ENCODE results near the gene XXYLT1. TPM values are rescaled to one million over a fixed set of nuclear protein-coding genes. Genes with fewer than 3 reads are reported as not detected.

Gene XXYLT1
- total RNA-seq, 4 donors from 2014 or later = 9.7 to 30.1 (median 17.7) TPM

DNA sequence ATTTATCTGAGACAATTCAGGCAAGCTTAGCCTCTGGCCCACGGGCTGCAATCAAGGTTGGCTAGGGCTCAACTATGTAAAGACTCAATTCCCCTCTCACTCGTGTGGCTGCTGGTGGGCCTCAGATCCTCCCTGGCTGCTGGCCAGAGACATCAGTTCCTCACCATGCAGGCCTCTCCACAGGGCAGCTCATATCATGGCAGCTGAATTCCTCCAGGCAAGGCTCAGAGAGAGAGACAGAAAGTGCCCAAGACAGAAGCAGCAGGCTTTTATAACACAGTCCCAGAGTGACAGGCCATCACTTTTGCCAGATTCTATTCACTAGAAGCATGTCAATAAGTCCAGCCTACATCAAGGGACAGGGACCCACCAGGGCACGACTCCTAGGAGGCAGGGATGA is 63.2 kb downstream of the XXYLT1 start:
- H3K4me3 ChIP-seq (ENCODE audit: low read depth, poor library complexity, severe bottlenecking) = no peak overlapping the region
- 71 to 73% methylated on average over 3 of the region's 3 CpGs for WGBS, 2 donors
- no peak for DNase-seq (ENCODE audit: low spot score in 2 of 2)
- intact Hi-C loops (cut with DNase I; ENCODE audit: low total_unique reads) = no loop called here
- no peak for TF ChIP-seq POLR2A (IDR thresholded peaks at IDR 0.05)
- TF ChIP-seq, protein P1, sequence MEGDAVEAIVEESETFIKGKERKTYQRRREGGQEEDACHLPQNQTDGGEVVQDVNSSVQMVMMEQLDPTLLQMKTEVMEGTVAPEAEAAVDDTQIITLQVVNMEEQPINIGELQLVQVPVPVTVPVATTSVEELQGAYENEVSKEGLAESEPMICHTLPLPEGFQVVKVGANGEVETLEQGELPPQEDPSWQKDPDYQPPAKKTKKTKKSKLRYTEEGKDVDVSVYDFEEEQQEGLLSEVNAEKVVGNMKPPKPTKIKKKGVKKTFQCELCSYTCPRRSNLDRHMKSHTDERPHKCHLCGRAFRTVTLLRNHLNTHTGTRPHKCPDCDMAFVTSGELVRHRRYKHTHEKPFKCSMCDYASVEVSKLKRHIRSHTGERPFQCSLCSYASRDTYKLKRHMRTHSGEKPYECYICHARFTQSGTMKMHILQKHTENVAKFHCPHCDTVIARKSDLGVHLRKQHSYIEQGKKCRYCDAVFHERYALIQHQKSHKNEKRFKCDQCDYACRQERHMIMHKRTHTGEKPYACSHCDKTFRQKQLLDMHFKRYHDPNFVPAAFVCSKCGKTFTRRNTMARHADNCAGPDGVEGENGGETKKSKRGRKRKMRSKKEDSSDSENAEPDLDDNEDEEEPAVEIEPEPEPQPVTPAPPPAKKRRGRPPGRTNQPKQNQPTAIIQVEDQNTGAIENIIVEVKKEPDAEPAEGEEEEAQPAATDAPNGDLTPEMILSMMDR (IDR thresholded peaks at IDR 0.05) = no peak

DNA sequence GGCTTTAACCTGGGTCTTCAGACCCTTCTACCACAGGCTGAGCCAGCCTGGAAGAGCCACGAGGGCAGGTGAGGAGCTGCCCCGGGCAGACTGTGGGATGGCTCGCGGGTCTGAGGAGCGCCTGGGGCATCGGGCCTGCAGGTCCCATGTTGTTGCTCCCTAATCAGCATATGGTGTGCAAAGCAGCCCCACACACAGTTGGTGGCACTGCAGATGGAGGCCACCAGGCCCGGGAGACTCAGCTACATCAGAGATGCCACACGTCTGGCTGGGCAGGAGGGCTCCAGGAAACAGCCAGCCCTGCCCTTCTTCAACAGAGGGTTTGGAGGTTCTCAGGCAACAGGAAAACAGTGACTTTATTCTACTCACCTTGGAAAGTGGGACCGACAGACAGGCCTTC is 63.9 kb downstream of the XXYLT1 start:
- no peak overlapping the region for H3K4me3 ChIP-seq (ENCODE audit: low read depth, poor library complexity, severe bottlenecking)
- DNase-seq (ENCODE audit: low spot score in 2 of 2) = peak in 1 of 2 donors; percentile 74
- intact Hi-C loops (cut with DNase I; ENCODE audit: low total_unique reads) = no loop called here
- no peak for TF ChIP-seq POLR2A (IDR thresholded peaks at IDR 0.05)
- TF ChIP-seq, protein P1 (IDR thresholded peaks at IDR 0.05) = no peak
- 98% methylated on average over 9 of the region's 9 CpGs for WGBS, 2 donors

- intact Hi-C loops (cut with DNase I; ENCODE audit: low total_unique reads) = no loop called here
- no peak overlapping the region for H3K4me3 ChIP-seq (ENCODE audit: low read depth, poor library complexity, severe bottlenecking)
These were observed 66.4 kb downstream of the XXYLT1 start for GRCh38 chr3:195204360-195205163.

GRCh38 chr3:195203606-195204005 is 67.4 kb downstream of the XXYLT1 start:
- intact Hi-C loops (cut with DNase I; ENCODE audit: low total_unique reads) = no loop called here
- H3K4me3 ChIP-seq (ENCODE audit: low read depth, poor library complexity, severe bottlenecking) = no peak overlapping the region
- 92 to 94% methylated on average over 6 of the region's 6 CpGs for WGBS, 2 donors
- TF ChIP-seq, protein P1 (IDR thresholded peaks at IDR 0.05) = no peak
- TF ChIP-seq POLR2A (IDR thresholded peaks at IDR 0.05) = no peak
- peak in 1 of 2 donors; percentile 70 for DNase-seq (ENCODE audit: low spot score in 2 of 2)

More at GRCh38 chr3:195204360-195205163, 66.4 kb downstream of the XXYLT1 start:
- no peak for TF ChIP-seq POLR2A (IDR thresholded peaks at IDR 0.05)
- TF ChIP-seq, protein P1 (IDR thresholded peaks at IDR 0.05) = no peak
- 45 to 54% methylated on average over 13 of the region's 13 CpGs for WGBS, 2 donors
- DNase-seq (ENCODE audit: low spot score in 2 of 2) = peak in 1 of 2 donors; percentile 80

- TF ChIP-seq, protein P1 (IDR thresholded peaks at IDR 0.05) = no peak
- no peak for TF ChIP-seq POLR2A (IDR thresholded peaks at IDR 0.05)
- no peak for DNase-seq (ENCODE audit: low spot score in 2 of 2)
- intact Hi-C loops (cut with DNase I; ENCODE audit: low total_unique reads) = no loop called here
- WGBS, 2 donors = 94% methylated on average over 3 of the region's 3 CpGs
- H3K4me3 ChIP-seq (ENCODE audit: low read depth, poor library complexity, severe bottlenecking) = no peak overlapping the region
These were observed 69.7 kb downstream of the XXYLT1 start for GRCh38 chr3:195201295-195201694.
